ENCODE measurements around the gene ARHGAP40. TPM values are rescaled to one million over a fixed set of nuclear protein-coding genes. Genes with fewer than 3 reads are reported as not detected.

ARHGAP40 gene
- polyA plus RNA-seq (2013, experiment 1 of 2), result not detected
- not detected for polyA plus RNA-seq (2013, experiment 2 of 2)

DNA sequence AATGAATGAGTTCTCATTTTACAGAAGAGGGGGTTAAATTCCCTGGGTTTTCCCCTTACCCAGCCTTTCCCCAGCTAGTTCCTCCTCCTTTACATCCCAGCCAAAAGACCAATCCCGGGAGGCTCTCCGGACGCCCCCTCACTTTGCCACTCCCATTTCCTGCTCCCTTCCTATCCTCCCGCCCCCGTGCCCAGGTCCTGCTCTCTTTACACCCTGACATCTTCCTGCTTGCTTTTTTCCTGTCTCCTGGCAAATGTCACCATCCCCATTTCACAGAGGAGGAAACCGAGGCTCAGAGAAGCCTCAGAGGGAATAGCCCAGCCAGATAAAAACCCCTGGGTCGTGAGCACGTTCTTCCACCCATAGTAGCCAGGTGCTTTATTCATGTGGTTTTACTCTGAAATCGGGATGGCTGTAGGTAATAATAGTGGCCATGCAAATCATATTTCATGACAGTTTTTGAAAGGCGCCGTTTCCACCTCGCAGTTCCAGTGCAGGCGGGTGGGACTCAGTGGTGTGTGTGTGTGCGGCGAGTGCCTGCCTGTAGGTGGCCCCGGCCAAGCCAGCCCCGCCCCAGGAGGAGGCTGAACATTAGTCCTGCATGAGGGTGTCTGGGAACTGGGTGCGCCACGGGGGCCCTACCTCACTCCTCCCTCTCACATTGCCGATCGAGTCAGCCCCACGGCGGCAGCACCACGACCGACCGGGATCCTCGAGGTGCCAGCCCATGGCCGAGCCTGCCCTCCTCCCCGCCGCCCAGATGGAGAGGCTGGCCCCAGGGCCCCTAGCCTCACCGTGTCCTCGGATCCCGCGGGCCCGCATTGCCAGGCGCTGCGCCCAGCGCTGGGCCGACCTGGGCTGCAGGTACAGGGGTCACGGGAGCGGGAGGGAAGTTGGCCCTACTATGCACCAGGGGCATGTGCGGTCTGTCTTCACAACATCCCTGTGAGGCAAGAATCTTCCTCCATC, at the start of gene ARHGAP40:
ARHGAP40 (plus strand) TSS at position 594 of the 969 bp plus-strand sequence.
- H2AK5ac ChIP-seq (ENCODE audit: low read length, severe bottlenecking), result peak within 1 kb of the TSS; percentile 19
- peak within 1 kb of the TSS; percentile 31 for H4K8ac ChIP-seq (ENCODE audit: low read length)

DNA sequence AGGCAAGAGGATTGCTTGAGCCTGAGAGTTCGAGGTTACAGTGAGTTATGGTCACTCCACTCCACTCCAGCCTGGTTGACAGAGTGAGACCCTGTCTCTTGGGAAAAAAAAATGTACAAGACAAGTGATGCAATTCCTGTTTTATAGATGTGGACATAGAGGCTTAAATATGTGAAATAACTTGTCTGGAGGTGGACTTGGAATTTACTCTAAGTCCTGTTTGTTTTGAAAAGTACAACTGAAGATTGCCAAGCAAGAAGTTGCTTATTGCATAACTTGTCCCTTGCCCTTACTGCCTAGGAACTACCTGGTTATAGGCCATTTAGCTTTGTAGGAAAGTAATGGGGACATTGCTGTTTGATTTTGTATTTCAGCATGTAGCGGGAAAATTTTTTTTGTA, 46.6 kb upstream of the ARHGAP40 start:
- Histone ChIP-seq H3K4me3 (ENCODE audit: insufficient read depth in 1 of 2, low read depth in 1 of 2, low read length in 2 of 2) (no peak overlapping the region), H3K18ac (ENCODE audit: low read depth in 1 of 2, low read length in 2 of 2) (no peak overlapping the region), H3K14ac (ENCODE audit: low read length in 2 of 2) (no peak overlapping the region), H3K23ac (ENCODE audit: low read length in 2 of 2) (no peak overlapping the region), H3K4me2 (ENCODE audit: low read length, poor library complexity, severe bottlenecking) (no peak overlapping the region), H3K4me1 (ENCODE audit: control insufficient read depth, insufficient read depth, low read depth, low read length) (no peaks in the 10 kb centered on the region), H3K4ac (ENCODE audit: low read depth in 1 of 2, low read length in 2 of 2) (no peak overlapping the region), H4K91ac (ENCODE audit: low read length) (no peak overlapping the region), H4K8ac (ENCODE audit: low read length) (no peak overlapping the region), H3K27ac (ENCODE audit: low read length, poor library complexity, severe bottlenecking) (no peak overlapping the region), H3K9ac (ENCODE audit: low read length) (no peak overlapping the region), H2BK15ac (ENCODE audit: low read depth, poor library complexity, severe bottlenecking) (no peak overlapping the region), H3K36me3 (ENCODE audit: control insufficient read depth in 1 of 2, insufficient read depth in 2 of 2, low read depth in 1 of 2, low read length in 2 of 2) (peaks cover 17 to 93% of the 10 kb centered on the region in 2 experiments), H3K9me3 (ENCODE audit: control insufficient read depth, low read length) (no peaks in the 10 kb centered on the region), H2BK120ac (ENCODE audit: low read depth, low read length) (no peak overlapping the region), H2BK12ac (ENCODE audit: low read length in 2 of 2) (no peak overlapping the region), H3K79me1 (replicated peaks; ENCODE audit: low read length, poor library complexity, severe bottlenecking) (peaks cover 11% of the 10 kb centered on the region), H2BK5ac (ENCODE audit: low read depth, low read length, poor library complexity, severe bottlenecking) (no peak overlapping the region), H3K27me3 (ENCODE audit: control insufficient read depth in 1 of 2, insufficient read depth in 1 of 2, low read length in 2 of 2) (no peaks in the 10 kb centered on the region), H2AK5ac (ENCODE audit: low read length, severe bottlenecking) (no peak overlapping the region), H2AFZ (ENCODE audit: low read depth, low read length) (no peak overlapping the region)
- WGBS, result 99% methylated on average over 2 of the region's 2 CpGs
- DNase-seq, result no peak

More for the DNA sequence above, at the start of gene ARHGAP40:
- no peak within 1 kb of the TSS for H3K4ac ChIP-seq (ENCODE audit: low read depth in 1 of 2, low read length in 2 of 2)
- H3K9me3 ChIP-seq (ENCODE audit: control insufficient read depth, low read length), result no peaks in the 10 kb centered on the region
- no peak within 1 kb of the TSS for H3K14ac ChIP-seq (ENCODE audit: low read length in 2 of 2)
- peak within 1 kb of the TSS; percentile 18 for H4K91ac ChIP-seq (ENCODE audit: low read length)
- peaks cover 0 to 70% of the 10 kb centered on the region in 2 experiments for H3K27me3 ChIP-seq (ENCODE audit: control insufficient read depth in 1 of 2, insufficient read depth in 1 of 2, low read length in 2 of 2)
- 12% methylated on average over 40 of the region's 42 CpGs for WGBS
- H2AFZ ChIP-seq (ENCODE audit: low read depth, low read length), result no peak within 1 kb of the TSS
- DNase-seq, result no peak
- no peaks in the 10 kb centered on the region for H3K36me3 ChIP-seq (ENCODE audit: control insufficient read depth in 1 of 2, insufficient read depth in 2 of 2, low read depth in 1 of 2, low read length in 2 of 2)
- H3K4me1 ChIP-seq (ENCODE audit: control insufficient read depth, insufficient read depth, low read depth, low read length), result peaks cover 22% of the 10 kb centered on the region
- H2BK15ac ChIP-seq (ENCODE audit: low read depth, poor library complexity, severe bottlenecking), result no peak within 1 kb of the TSS
- no peak within 1 kb of the TSS for H2BK5ac ChIP-seq (ENCODE audit: low read depth, low read length, poor library complexity, severe bottlenecking)
- H3K23ac ChIP-seq (ENCODE audit: low read length in 2 of 2), result peak within 1 kb of the TSS in 1 of 2 experiments; percentile 75
- H3K79me1 ChIP-seq (replicated peaks; ENCODE audit: low read length, poor library complexity, severe bottlenecking), result no peaks in the 10 kb centered on the region
- no peak within 1 kb of the TSS for H3K18ac ChIP-seq (ENCODE audit: low read depth in 1 of 2, low read length in 2 of 2)
- H2BK120ac ChIP-seq (ENCODE audit: low read depth, low read length), result no peak within 1 kb of the TSS
- H3K4me3 ChIP-seq (ENCODE audit: insufficient read depth in 1 of 2, low read depth in 1 of 2, low read length in 2 of 2), result peak within 1 kb of the TSS in 1 of 2 experiments; percentile 52
- no peak within 1 kb of the TSS for H2BK12ac ChIP-seq (ENCODE audit: low read length in 2 of 2)
- H3K9ac ChIP-seq (ENCODE audit: low read length), result no peak within 1 kb of the TSS
- peak within 1 kb of the TSS; percentile 67 for H3K4me2 ChIP-seq (ENCODE audit: low read length, poor library complexity, severe bottlenecking)
- no peak within 1 kb of the TSS for H3K27ac ChIP-seq (ENCODE audit: low read length, poor library complexity, severe bottlenecking)

- Histone ChIP-seq H3K79me1 (replicated peaks; ENCODE audit: low read length, poor library complexity, severe bottlenecking) (peaks cover 11% of the 10 kb centered on the region), H3K27ac (ENCODE audit: low read length, poor library complexity, severe bottlenecking) (no peak overlapping the region), H2AK5ac (ENCODE audit: low read length, severe bottlenecking) (no peak overlapping the region), H3K36me3 (ENCODE audit: control insufficient read depth in 1 of 2, insufficient read depth in 2 of 2, low read depth in 1 of 2, low read length in 2 of 2) (peaks cover 17 to 93% of the 10 kb centered on the region in 2 experiments), H3K9me3 (ENCODE audit: control insufficient read depth, low read length) (no peaks in the 10 kb centered on the region), H3K4ac (ENCODE audit: low read depth in 1 of 2, low read length in 2 of 2) (no peak overlapping the region), H2BK5ac (ENCODE audit: low read depth, low read length, poor library complexity, severe bottlenecking) (no peak overlapping the region), H3K4me2 (ENCODE audit: low read length, poor library complexity, severe bottlenecking) (no peak overlapping the region), H3K4me3 (ENCODE audit: insufficient read depth in 1 of 2, low read depth in 1 of 2, low read length in 2 of 2) (no peak overlapping the region), H2AFZ (ENCODE audit: low read depth, low read length) (no peak overlapping the region), H3K9ac (ENCODE audit: low read length) (no peak overlapping the region), H3K23ac (ENCODE audit: low read length in 2 of 2) (no peak overlapping the region), H3K18ac (ENCODE audit: low read depth in 1 of 2, low read length in 2 of 2) (no peak overlapping the region), H4K8ac (ENCODE audit: low read length) (no peak overlapping the region), H2BK15ac (ENCODE audit: low read depth, poor library complexity, severe bottlenecking) (no peak overlapping the region), H3K27me3 (ENCODE audit: control insufficient read depth in 1 of 2, insufficient read depth in 1 of 2, low read length in 2 of 2) (no peaks in the 10 kb centered on the region), H3K14ac (ENCODE audit: low read length in 2 of 2) (no peak overlapping the region), H4K91ac (ENCODE audit: low read length) (no peak overlapping the region), H2BK12ac (ENCODE audit: low read length in 2 of 2) (no peak overlapping the region), H2BK120ac (ENCODE audit: low read depth, low read length) (no peak overlapping the region), H3K4me1 (ENCODE audit: control insufficient read depth, insufficient read depth, low read depth, low read length) (no peaks in the 10 kb centered on the region)
- no peak for DNase-seq
Observed at GRCh38 chr20:38555395-38555794, 46.2 kb upstream of the ARHGAP40 start.

DNA sequence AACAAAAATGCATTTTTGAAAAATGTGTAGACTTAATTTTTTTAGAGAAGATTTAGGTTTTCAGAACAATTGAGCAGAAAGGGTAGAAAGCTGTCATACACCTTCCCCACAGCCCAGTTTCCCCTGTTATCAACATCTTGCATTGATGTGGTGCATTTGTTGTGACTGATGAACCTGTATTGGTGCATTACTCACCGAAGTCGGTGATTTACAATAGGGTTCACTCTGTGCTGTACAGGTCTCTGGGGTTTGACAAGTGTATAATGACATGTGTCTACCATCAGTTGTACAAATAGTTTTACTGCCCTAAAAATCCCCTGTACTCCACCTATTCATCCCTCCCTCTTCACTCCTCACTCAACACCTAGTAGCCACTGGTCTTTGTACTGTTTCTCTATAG, 44.4 kb upstream of the ARHGAP40 start:
- no peak overlapping the region for H2BK12ac ChIP-seq (ENCODE audit: low read length in 2 of 2)
- H3K27ac ChIP-seq (ENCODE audit: low read length, poor library complexity, severe bottlenecking), result no peak overlapping the region
- H4K8ac ChIP-seq (ENCODE audit: low read length), result no peak overlapping the region
- H2BK5ac ChIP-seq (ENCODE audit: low read depth, low read length, poor library complexity, severe bottlenecking), result no peak overlapping the region
- WGBS, result no CpG with 5 or more reads among the region's 2 CpGs
- H3K79me1 ChIP-seq (replicated peaks; ENCODE audit: low read length, poor library complexity, severe bottlenecking), result peaks cover 9% of the 10 kb centered on the region
- H3K4me2 ChIP-seq (ENCODE audit: low read length, poor library complexity, severe bottlenecking), result no peak overlapping the region
- H3K27me3 ChIP-seq (ENCODE audit: control insufficient read depth in 1 of 2, insufficient read depth in 1 of 2, low read length in 2 of 2), result no peaks in the 10 kb centered on the region
- H3K36me3 ChIP-seq (ENCODE audit: control insufficient read depth in 1 of 2, insufficient read depth in 2 of 2, low read depth in 1 of 2, low read length in 2 of 2), result peaks cover 15 to 86% of the 10 kb centered on the region in 2 experiments
- H3K18ac ChIP-seq (ENCODE audit: low read depth in 1 of 2, low read length in 2 of 2), result no peak overlapping the region
- H2BK15ac ChIP-seq (ENCODE audit: low read depth, poor library complexity, severe bottlenecking), result no peak overlapping the region
- no peak overlapping the region for H3K23ac ChIP-seq (ENCODE audit: low read length in 2 of 2)
- no peak overlapping the region for H2BK120ac ChIP-seq (ENCODE audit: low read depth, low read length)
- H4K91ac ChIP-seq (ENCODE audit: low read length), result no peak overlapping the region
- H3K4me3 ChIP-seq (ENCODE audit: insufficient read depth in 1 of 2, low read depth in 1 of 2, low read length in 2 of 2), result no peak overlapping the region
- H2AK5ac ChIP-seq (ENCODE audit: low read length, severe bottlenecking), result no peak overlapping the region
- H3K4me1 ChIP-seq (ENCODE audit: control insufficient read depth, insufficient read depth, low read depth, low read length), result no peaks in the 10 kb centered on the region
- no peak overlapping the region for H2AFZ ChIP-seq (ENCODE audit: low read depth, low read length)
- no peak overlapping the region for H3K4ac ChIP-seq (ENCODE audit: low read depth in 1 of 2, low read length in 2 of 2)
- no peak for DNase-seq
- no peak overlapping the region for H3K14ac ChIP-seq (ENCODE audit: low read length in 2 of 2)
- H3K9ac ChIP-seq (ENCODE audit: low read length), result no peak overlapping the region
- no peaks in the 10 kb centered on the region for H3K9me3 ChIP-seq (ENCODE audit: control insufficient read depth, low read length)
